H1 (cell line): ENCODE results near the gene MMAB. TPM values are rescaled to one million over a fixed set of nuclear protein-coding genes. Genes with fewer than 3 reads are reported as not detected.

Experiments
- CTCF ChIA-PET: fragments of 300-600 bp; sonication (Branson Sonifier 250); formaldehyde crosslinking; loops from one replicate; lab custom pipeline; 2021; ENCODE audit not compliant: partially characterized antibody; lab: Charles Lee
- POLR2A ChIA-PET: fragments of 300-600 bp; sonication (Branson Sonifier 250); formaldehyde crosslinking; loops from one replicate; lab custom pipeline; 2021; ENCODE audit warnings: inconsistent platforms; ENCODE audit not compliant: partially characterized antibody; lab: Charles Lee
- DNase-seq, 2 experiments: peaks; one replicate each; pipeline versions ENCODE4 v3.0.0 to v3.0.0-alpha.2; 2010 to 2022; ENCODE audit warnings: low spot score in 2 of 2, low read depth in 1 of 2, mixed read lengths in 1 of 2
- FAIRE-seq: peaks from 2 replicates; lab custom pipeline; 2011; peaks lifted over from hg19 to GRCh38; lab: Jason Lieb, UNC
- H2AFZ ChIP-seq: 2 replicates; pipeline ENCODE4 v1.8.1; 2012; ENCODE audit warnings: low read length, inconsistent platforms
- H2AK5ac ChIP-seq: 2 replicates; pipeline ENCODE4 v1.6.1; 2013; ENCODE audit warnings: low read depth, low read length
- H2BK120ac ChIP-seq: replicated peaks from 2 replicates; pipeline ENCODE3; 2013; ENCODE audit warnings: low read depth, low read length, inconsistent platforms
- H2BK12ac ChIP-seq: 2 replicates; pipeline ENCODE4 v1.6.1; 2013; ENCODE audit warnings: low read depth, low read length
- H2BK15ac ChIP-seq: 2 replicates; pipeline ENCODE4 v1.6.1; 2013; ENCODE audit warnings: low read length
- H2BK20ac ChIP-seq: 2 replicates; pipeline ENCODE4 v1.6.1; 2013; ENCODE audit warnings: low read length
- H2BK5ac ChIP-seq: 2 replicates; pipeline ENCODE4 v1.6.1; 2013; ENCODE audit warnings: low read depth, low read length
- H3K14ac ChIP-seq: 2 replicates; pipeline ENCODE4 v1.6.1; 2013; ENCODE audit warnings: inconsistent platforms; ENCODE audit not compliant: insufficient read length
- H3K18ac ChIP-seq: 2 replicates; pipeline ENCODE4 v1.6.1; 2013; ENCODE audit warnings: low read length; ENCODE audit errors: extremely low read depth
- H3K23ac ChIP-seq: 2 replicates; pipeline ENCODE4 v1.6.1; 2013; ENCODE audit warnings: inconsistent platforms; ENCODE audit not compliant: insufficient read length
- H3K23me2 ChIP-seq: 2 replicates; pipeline ENCODE4 v1.6.1; 2013; ENCODE audit warnings: low read depth, low read length
- H3K27ac ChIP-seq: 2 replicates; pipeline ENCODE4 v1.6.1; 2011; ENCODE audit warnings: low read depth, low read length, inconsistent platforms
- H3K27me3 ChIP-seq, 4 experiments: replicated peaks in 1 of 4; 1 replicate in 1 of 4; 2 replicates in 3 of 4; pipeline versions ENCODE4 v1.6.1 to v1.8.1; 2011 to 2013; ENCODE audit warnings: low read length in 3 of 4, mild to moderate bottlenecking in 3 of 4, inconsistent platforms in 2 of 4, mixed read lengths in 2 of 4, moderate library complexity in 1 of 4; ENCODE audit not compliant: control insufficient read depth in 3 of 4, insufficient read depth in 3 of 4; ENCODE audit errors: extremely low read depth in 1 of 4
- H3K36me3 ChIP-seq, 4 experiments: 2 replicates each; pipeline versions ENCODE4 v1.6.1 to v1.8.1; 2011 to 2013; ENCODE audit warnings: mild to moderate bottlenecking in 4 of 4, low read length in 3 of 4, moderate library complexity in 2 of 4, control low read depth in 1 of 4, inconsistent platforms in 1 of 4; ENCODE audit not compliant: insufficient read depth in 4 of 4, control insufficient read depth in 2 of 4
- H3K4ac ChIP-seq: replicated peaks from 2 replicates; pipeline ENCODE3; 2013; ENCODE audit warnings: low read length, low read depth, mixed read lengths, inconsistent platforms; ENCODE audit not compliant: insufficient read length
- H3K4me1 ChIP-seq, 4 experiments: replicated peaks in 1 of 4; 1 replicate in 1 of 4; 2 replicates in 3 of 4; pipeline versions ENCODE4 v1.6.1 to v1.8.1; 2011 to 2013; ENCODE audit warnings: low read length in 3 of 4, inconsistent platforms in 2 of 4, mixed read lengths in 1 of 4; ENCODE audit not compliant: insufficient read depth in 4 of 4, control insufficient read depth in 3 of 4
- H3K4me2 ChIP-seq, 2 experiments: 2 replicates each; pipeline versions ENCODE4 v1.6.1 to v1.8.1; 2011 to 2013; ENCODE audit warnings: low read depth in 2 of 2, low read length in 2 of 2, control low read depth in 1 of 2, inconsistent platforms in 1 of 2, mild to moderate bottlenecking in 1 of 2; ENCODE audit not compliant: insufficient read depth in 1 of 2
- H3K4me3 ChIP-seq, 4 experiments: fragments of 200-600, 300-600 bp in 1 of 4; sonication (generic), shearing (Covaris generic), sonication (Bioruptor Twin) in 1 of 4; 2 replicates each; pipeline versions ENCODE4 v1.5.1 to v1.8.1; 2011 to 2016; ENCODE audit warnings: low read length in 4 of 4, low read depth in 3 of 4, control low read depth in 2 of 4, inconsistent platforms in 2 of 4, mild to moderate bottlenecking in 2 of 4, mixed read lengths in 1 of 4, moderate library complexity in 1 of 4; ENCODE audit not compliant: insufficient read depth in 2 of 4; ENCODE audit errors: extremely low read depth in 1 of 4
- H3K56ac ChIP-seq: replicated peaks from 2 replicates; pipeline ENCODE3; 2013; ENCODE audit warnings: low read depth, mild to moderate bottlenecking, mixed read lengths, low read length, inconsistent platforms; ENCODE audit not compliant: insufficient read length
- H3K79me1 ChIP-seq: 2 replicates; pipeline ENCODE4 v1.6.1; 2013; ENCODE audit warnings: low read depth, low read length, control low read depth
- H3K79me2 ChIP-seq, 2 experiments: 2 replicates each; pipeline versions ENCODE4 v1.6.1 to v1.8.1; 2012 to 2013; ENCODE audit warnings: low read length in 2 of 2, mild to moderate bottlenecking in 2 of 2, inconsistent platforms in 1 of 2; ENCODE audit not compliant: insufficient read depth in 2 of 2, control insufficient read depth in 1 of 2
- H3K9ac ChIP-seq, 4 experiments: replicated peaks in 1 of 4; 1 replicate in 1 of 4; 2 replicates in 3 of 4; pipeline versions ENCODE4 v1.6.1 to v1.8.1; 2011 to 2013; ENCODE audit warnings: low read depth in 3 of 4, low read length in 3 of 4, control low read depth in 2 of 4, mild to moderate bottlenecking in 2 of 4, moderate library complexity in 2 of 4, inconsistent platforms in 1 of 4; ENCODE audit errors: extremely low read depth in 1 of 4
- H3K9me3 ChIP-seq, 2 experiments: 2 replicates each; pipeline versions ENCODE4 v1.6.1 to v1.8.1; 2012 to 2013; ENCODE audit warnings: mild to moderate bottlenecking in 2 of 2, moderate library complexity in 2 of 2, control low read depth in 1 of 2, inconsistent platforms in 1 of 2, low read depth in 1 of 2, low read length in 1 of 2, mixed read lengths in 1 of 2; ENCODE audit not compliant: insufficient read depth in 2 of 2
- H4K20me1 ChIP-seq, 2 experiments: replicated peaks in 1 of 2; 2 replicates each; pipeline versions ENCODE3 to v1.8.1; 2011 to 2013; ENCODE audit warnings: inconsistent platforms in 2 of 2, low read length in 2 of 2, mild to moderate bottlenecking in 1 of 2; ENCODE audit not compliant: insufficient read depth in 2 of 2, control insufficient read depth in 1 of 2
- H4K5ac ChIP-seq: 2 replicates; pipeline ENCODE4 v1.6.1; 2013; ENCODE audit warnings: low read length, low read depth, mixed read lengths, inconsistent platforms; ENCODE audit not compliant: insufficient read length
- H4K8ac ChIP-seq: 2 replicates; pipeline ENCODE4 v1.8.0; 2013; ENCODE audit warnings: mild to moderate bottlenecking, moderate library complexity, low read length, inconsistent platforms; ENCODE audit not compliant: insufficient read depth; ENCODE audit errors: extremely low read depth
- H4K91ac ChIP-seq: replicated peaks from 2 replicates; pipeline ENCODE3; 2013; ENCODE audit warnings: low read length, mixed read lengths, inconsistent platforms; ENCODE audit not compliant: insufficient read length
- CTBP2 ChIP-seq: IDR thresholded peaks from 2 replicates; pipeline ENCODE4 v1.7.0; 2011; ENCODE audit warnings: borderline replicate concordance, mild to moderate bottlenecking, moderate library complexity, mixed read lengths, low read length; ENCODE audit not compliant: insufficient read depth, insufficient read length
- RAD21 ChIP-seq, 2 experiments: IDR thresholded peaks in 1 of 2; conservative IDR thresholded peaks in 1 of 2; 2 replicates each; pipeline ENCODE4 v1.6.1; 2011; ENCODE audit warnings: low read depth in 2 of 2, low read length in 2 of 2, improper control_type of control experiment in 1 of 2, inconsistent platforms in 1 of 2, mild to moderate bottlenecking in 1 of 2, moderate library complexity in 1 of 2
- WGBS, 2 experiments: shearing (Covaris generic) in 1 of 2; methylation state at CpG; one replicate each; pipeline versions ENCODE4 v1.1.6 to v1.1.7; 2013 to 2015; ENCODE audit warnings: low lambda C conversion rate in 2 of 2, mixed read lengths in 2 of 2, inconsistent platforms in 1 of 2, low coverage in 1 of 2, missing lambda C conversion rate in 1 of 2; ENCODE audit not compliant: insufficient replicate concordance in 2 of 2, insufficient coverage in 1 of 2, insufficient read length in 1 of 2; ENCODE audit errors: extremely low coverage in 1 of 2, missing lambda C conversion rate in 1 of 2; 5-methylcytosine and 5-hydroxymethylcytosine counted together
- polyA plus RNA-seq, 7 experiments: library from polyadenylated mRNA; depleted of rRNA in 3 of 7; stranded (reverse) in 5 of 7; unstranded in 2 of 7; fragments of >200 nt in 5 of 7; fragments of 200-250 nt in 2 of 7; gene quantifications; 1 replicate in 5 of 7; 2 replicates in 1 of 7; 4 replicates in 1 of 7; pipeline versions ENCODE4 v1.2.1 to v1.2.3, GENCODE V29; 2011 to 2013; ENCODE audit warnings: missing spikeins in 2 of 7, mixed read lengths in 2 of 7
- total RNA-seq: library from RNA; stranded (reverse); fragmentation: NEBNext Ultra II Directional; extraction: Animal tissue kit (Norgen Biotek cat#: 25700); gene quantifications from 2 replicates; pipeline ENCODE4 v1.2.1, GENCODE V29; 2021
- TF ChIP-seq, protein P1 (sequence below), 3 experiments: IDR thresholded peaks; 1 replicate in 2 of 3; 2 replicates in 1 of 3; pipeline versions ENCODE4 v1.5.1 to v1.6.1; 2011; ENCODE audit warnings: low read length in 3 of 3, mild to moderate bottlenecking in 3 of 3, inconsistent platforms in 2 of 3, low read depth in 1 of 3, moderate library complexity in 1 of 3; ENCODE audit not compliant: insufficient read depth in 1 of 3; ENCODE audit errors: control extremely low read depth in 1 of 3

Gene MMAB
- total and polyA plus RNA-seq, 2 of the 8 experiments (the other 6 are each of a cell fraction or from before 2014, with no cell fraction given) = 12.9 to 18.5 TPM

DNA sequence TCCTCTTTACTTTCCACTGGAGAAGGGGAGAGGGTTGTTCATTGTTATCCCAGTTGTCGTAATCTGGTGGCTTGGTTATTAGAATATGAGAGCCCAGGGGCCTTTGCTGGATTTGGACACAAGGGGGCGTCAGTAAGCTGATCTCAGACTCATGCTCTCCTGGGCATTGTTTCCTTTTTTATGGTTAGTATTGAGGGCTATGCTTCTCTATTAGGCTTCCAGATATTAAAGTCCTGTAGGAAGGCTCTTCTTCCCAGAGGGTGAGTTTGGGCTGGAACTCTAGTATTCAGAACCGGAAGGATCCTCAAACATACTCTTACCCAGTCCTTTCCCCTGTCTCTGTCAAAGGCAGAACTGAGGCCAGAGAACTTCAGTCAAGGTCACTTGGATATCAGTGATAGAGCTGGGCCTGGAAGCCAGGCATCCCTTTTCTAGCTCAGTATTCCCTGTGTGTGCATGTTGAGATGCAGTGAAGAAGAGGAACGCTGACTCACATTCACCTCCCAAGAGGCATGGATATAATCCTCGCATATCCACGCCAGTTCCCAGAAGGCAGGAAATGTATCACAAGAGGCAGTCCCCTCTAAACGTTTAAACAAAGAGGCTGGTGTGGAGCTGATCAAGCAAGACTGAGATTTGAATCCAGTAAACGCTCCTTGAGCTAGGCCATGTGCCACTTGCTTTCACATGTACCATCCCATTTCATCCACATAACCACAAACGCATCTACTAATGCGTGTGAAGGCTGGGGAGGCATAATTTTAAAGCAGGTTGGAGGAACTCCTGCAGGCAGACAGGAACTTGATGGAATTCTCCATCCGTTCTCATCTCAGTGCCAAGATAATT lies 54.3 kb downstream of the MMAB start:
- Histone ChIP-seq H2BK5ac (no peak overlapping the region), H3K79me1 (no peaks in the 10 kb centered on the region), H3K36me3 (peaks cover 2 to 21% (median 7%) of the 10 kb centered on the region in 4 experiments; a peak in 5 of 8 replicates), H3K56ac (no peak overlapping the region), H3K27ac (no peak overlapping the region), H3K23me2 (no peaks in the 10 kb centered on the region), H3K4me2 (no peak overlapping the region), H3K4me1 (peaks cover 0 to 7% (median 0%) of the 10 kb centered on the region in 4 experiments; a peak in 1 of 7 replicates), H4K8ac (no peak overlapping the region), H3K18ac (no peak overlapping the region), H3K4me3 (no peak overlapping the region), H2AFZ (no peak overlapping the region), H4K5ac (no peak overlapping the region), H3K23ac (no peak overlapping the region), H4K91ac (no peak overlapping the region), H3K79me2 (no peaks in the 10 kb centered on the region), H2BK15ac (peak overlapping the region; percentile 54; the same call in 1 of the 2 replicates), H4K20me1 (peaks cover 0 to 4% of the 10 kb centered on the region in 2 experiments), H2BK20ac (no peak overlapping the region), H2BK12ac (no peak overlapping the region; the same call in 1 of the 2 replicates), H3K9me3 (no peaks in the 10 kb centered on the region), H3K14ac (no peak overlapping the region), H3K27me3 (no peaks in the 10 kb centered on the region), H3K9ac (0 out of 7 replicates have a peak overlapping the region, but pooled peaks of 1 of the 4 experiments have one; percentile 31), H3K4ac (no peak overlapping the region), H2AK5ac (no peak overlapping the region), H2BK120ac (no peak overlapping the region)
- TF ChIP-seq CTBP2 (no peak), RAD21 (IDR thresholded peaks at IDR 0.05 in 1 of 2, conservative IDR thresholded peaks at IDR 0.05 in 1 of 2; ENCODE audit: low read depth in 2 of 2, low read length in 2 of 2) (peak; percentile 80 to 84)
- TF ChIP-seq, protein P1, sequence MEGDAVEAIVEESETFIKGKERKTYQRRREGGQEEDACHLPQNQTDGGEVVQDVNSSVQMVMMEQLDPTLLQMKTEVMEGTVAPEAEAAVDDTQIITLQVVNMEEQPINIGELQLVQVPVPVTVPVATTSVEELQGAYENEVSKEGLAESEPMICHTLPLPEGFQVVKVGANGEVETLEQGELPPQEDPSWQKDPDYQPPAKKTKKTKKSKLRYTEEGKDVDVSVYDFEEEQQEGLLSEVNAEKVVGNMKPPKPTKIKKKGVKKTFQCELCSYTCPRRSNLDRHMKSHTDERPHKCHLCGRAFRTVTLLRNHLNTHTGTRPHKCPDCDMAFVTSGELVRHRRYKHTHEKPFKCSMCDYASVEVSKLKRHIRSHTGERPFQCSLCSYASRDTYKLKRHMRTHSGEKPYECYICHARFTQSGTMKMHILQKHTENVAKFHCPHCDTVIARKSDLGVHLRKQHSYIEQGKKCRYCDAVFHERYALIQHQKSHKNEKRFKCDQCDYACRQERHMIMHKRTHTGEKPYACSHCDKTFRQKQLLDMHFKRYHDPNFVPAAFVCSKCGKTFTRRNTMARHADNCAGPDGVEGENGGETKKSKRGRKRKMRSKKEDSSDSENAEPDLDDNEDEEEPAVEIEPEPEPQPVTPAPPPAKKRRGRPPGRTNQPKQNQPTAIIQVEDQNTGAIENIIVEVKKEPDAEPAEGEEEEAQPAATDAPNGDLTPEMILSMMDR (IDR thresholded peaks at IDR 0.05; ENCODE audit: control extremely low read depth in 1 of 3, insufficient read depth in 1 of 3, low read depth in 1 of 3, low read length in 3 of 3) = peak; percentile 66 to 88 (median 77)
- FAIRE-seq (peak; percentile 62), DNase-seq (peak in 1 of 2 experiments; percentile 86)
- POLR2A ChIA-PET = interaction anchor here (1.4 kb wide), 1 partner anchor 256 kb away, joined by 4 read pairs; no protein-coding TSS in a partner anchor
- WGBS, 2 experiments = 71% methylated on average over 11 of the region's 11 CpGs; no CpG with 5 or more reads in 1 of the 2 experiments
- CTCF ChIA-PET = interaction anchor here (0.6 to 6.6 kb wide), 44 partner anchors 9 to 335 kb away, joined by 3 to 75 read pairs (median 5); partner anchors contain the start of genes MMAB and MVK
